DOHH2 (cell line): ENCODE data around the gene LRCH1.

Experiments used
- H3F3A ChIP-seq: fragments of 200-600 bp; sonication (generic), shearing (Covaris generic); 2 replicates; pipeline ENCODE4 v1.6.0; 2016; ENCODE audit warnings: antibody characterized with exemption, mild to moderate bottlenecking; ENCODE audit not compliant: control insufficient read depth, insufficient read depth
- H3K27ac ChIP-seq: fragments of 200-600 bp; sonication (generic); 2 replicates; pipeline ENCODE4 v1.5.1; 2014; ENCODE audit warnings: low read depth, mild to moderate bottlenecking, low read length, moderate library complexity
- H3K27me3 ChIP-seq: fragments of 200-600 bp; sonication (generic); 2 replicates; pipeline ENCODE4 v1.6.1; 2014; ENCODE audit warnings: mild to moderate bottlenecking, low read length, mixed read lengths; ENCODE audit not compliant: control insufficient read depth
- H3K36me3 ChIP-seq: fragments of 200-600 bp; sonication (generic); 2 replicates; pipeline ENCODE4 v1.6.1; 2014; ENCODE audit warnings: mild to moderate bottlenecking, low read length, moderate library complexity, mixed read lengths; ENCODE audit not compliant: control insufficient read depth
- H3K4me1 ChIP-seq: fragments of 200-600 bp; sonication (generic); 2 replicates; pipeline ENCODE4 v1.6.1; 2014; ENCODE audit warnings: mild to moderate bottlenecking, low read length, mixed read lengths; ENCODE audit not compliant: control insufficient read depth
- H3K4me2 ChIP-seq: fragments of 200-600 bp; sonication (generic); 2 replicates; pipeline ENCODE4 v1.6.0; 2014; ENCODE audit warnings: mild to moderate bottlenecking, low read length, moderate library complexity
- H3K4me3 ChIP-seq: fragments of 200-600 bp; sonication (generic); 2 replicates; pipeline ENCODE4 v1.5.1; 2014; ENCODE audit warnings: mild to moderate bottlenecking, low read length, mixed read lengths
- H3K79me2 ChIP-seq: fragments of 200-600 bp; sonication (generic); 2 replicates; pipeline ENCODE4 v1.6.1; 2014; ENCODE audit warnings: mild to moderate bottlenecking, low read length, mixed read lengths; ENCODE audit not compliant: control insufficient read depth
- H3K9me2 ChIP-seq: fragments of 200-600 bp; sonication (generic); replicated peaks from 2 replicates; pipeline ENCODE4 v1.6.1; 2014; ENCODE audit warnings: mild to moderate bottlenecking, low read length, mixed read lengths; ENCODE audit not compliant: control insufficient read depth
- H3K9me3 ChIP-seq: fragments of 200-600 bp; sonication (generic); 2 replicates; pipeline ENCODE4 v1.6.1; 2014; ENCODE audit warnings: antibody characterized with exemption, low read length, mixed read lengths; ENCODE audit not compliant: control insufficient read depth, insufficient read depth
- H4K20me1 ChIP-seq: fragments of 200-600 bp; sonication (generic); 2 replicates; pipeline ENCODE4 v1.6.0; 2014; ENCODE audit warnings: low read depth, mild to moderate bottlenecking, antibody characterized with exemption, low read length, moderate library complexity; ENCODE audit not compliant: control insufficient read depth, insufficient read depth
- CTCF ChIP-seq: fragments of 200-600 bp; sonication (generic); IDR thresholded peaks from one replicate; pipeline ENCODE4 v1.5.1; 2014; ENCODE audit warnings: antibody characterized with exemption, mild to moderate bottlenecking, low read depth, low read length; ENCODE audit not compliant: poor library complexity, severe bottlenecking
- EZH2phosphoT487 ChIP-seq: fragments of 200-600 bp; sonication (generic); IDR thresholded peaks from 2 replicates; pipeline ENCODE4 v1.6.1; 2017; ENCODE audit warnings: borderline replicate concordance, mild to moderate bottlenecking, antibody characterized with exemption, low read length, moderate library complexity, mixed read lengths

Gene LRCH1

GRCh38 chr13:46642254-46642653 is 89.3 kb downstream of the LRCH1 start:
- H3K27ac ChIP-seq = no peak overlapping the region
- TF ChIP-seq CTCF (no peak), EZH2phosphoT487 (no peak)
- no peak overlapping the region for H3K4me2 ChIP-seq
- H4K20me1 ChIP-seq = no peaks in the 10 kb centered on the region; the same call in 1 of the 2 replicates
- H3K27me3 ChIP-seq = no peaks in the 10 kb centered on the region
- H3K9me2 ChIP-seq = no peaks in the 10 kb centered on the region
- no peaks in the 10 kb centered on the region; the same call in 1 of the 2 replicates for H3F3A ChIP-seq
- peaks cover 92% of the 10 kb centered on the region for H3K79me2 ChIP-seq
- H3K9me3 ChIP-seq = no peaks in the 10 kb centered on the region
- no peaks in the 10 kb centered on the region for H3K36me3 ChIP-seq
- peaks cover 34% of the 10 kb centered on the region for H3K4me1 ChIP-seq
- no peak overlapping the region for H3K4me3 ChIP-seq

GRCh38 chr13:46643165-46643777 is 90.3 kb downstream of the LRCH1 start:
- H3K4me2 ChIP-seq = no peak overlapping the region
- TF ChIP-seq CTCF = no peak
- TF ChIP-seq EZH2phosphoT487 = no peak
- H3K4me1 ChIP-seq = peaks cover 44% of the 10 kb centered on the region
- no peaks in the 10 kb centered on the region for H3K9me2 ChIP-seq
- no peak overlapping the region for H3K4me3 ChIP-seq
- H3K27me3 ChIP-seq = no peaks in the 10 kb centered on the region
- no peaks in the 10 kb centered on the region; the same call in 1 of the 2 replicates for H3F3A ChIP-seq
- no peaks in the 10 kb centered on the region; the same call in 1 of the 2 replicates for H4K20me1 ChIP-seq
- H3K9me3 ChIP-seq = no peaks in the 10 kb centered on the region
- H3K27ac ChIP-seq = no peak overlapping the region
- H3K36me3 ChIP-seq = no peaks in the 10 kb centered on the region
- H3K79me2 ChIP-seq = peaks cover 93% of the 10 kb centered on the region

GRCh38 chr13:46644816-46645215 is 91.8 kb downstream of the LRCH1 start:
- Histone ChIP-seq H3K27me3 (no peaks in the 10 kb centered on the region), H4K20me1 (no peaks in the 10 kb centered on the region; the same call in 1 of the 2 replicates), H3F3A (no peaks in the 10 kb centered on the region; the same call in 1 of the 2 replicates), H3K79me2 (peaks cover 90% of the 10 kb centered on the region), H3K9me3 (no peaks in the 10 kb centered on the region), H3K27ac (no peak overlapping the region), H3K36me3 (no peaks in the 10 kb centered on the region), H3K4me1 (peaks cover 37% of the 10 kb centered on the region), H3K9me2 (no peaks in the 10 kb centered on the region), H3K4me2 (no peak overlapping the region), H3K4me3 (no peak overlapping the region)
- TF ChIP-seq EZH2phosphoT487 (no peak), CTCF (no peak)
